ENCODE results near the gene ALG14.
A peak's percentile ranks its signal among the peaks of the same experiment; 100 is the strongest.
"Not testable (repeated sequence)": the region's sequence is repeated elsewhere in the genome, so short reads cannot be mapped to it uniquely, and the experiment has no call there.

The ALG14 gene

DNA sequence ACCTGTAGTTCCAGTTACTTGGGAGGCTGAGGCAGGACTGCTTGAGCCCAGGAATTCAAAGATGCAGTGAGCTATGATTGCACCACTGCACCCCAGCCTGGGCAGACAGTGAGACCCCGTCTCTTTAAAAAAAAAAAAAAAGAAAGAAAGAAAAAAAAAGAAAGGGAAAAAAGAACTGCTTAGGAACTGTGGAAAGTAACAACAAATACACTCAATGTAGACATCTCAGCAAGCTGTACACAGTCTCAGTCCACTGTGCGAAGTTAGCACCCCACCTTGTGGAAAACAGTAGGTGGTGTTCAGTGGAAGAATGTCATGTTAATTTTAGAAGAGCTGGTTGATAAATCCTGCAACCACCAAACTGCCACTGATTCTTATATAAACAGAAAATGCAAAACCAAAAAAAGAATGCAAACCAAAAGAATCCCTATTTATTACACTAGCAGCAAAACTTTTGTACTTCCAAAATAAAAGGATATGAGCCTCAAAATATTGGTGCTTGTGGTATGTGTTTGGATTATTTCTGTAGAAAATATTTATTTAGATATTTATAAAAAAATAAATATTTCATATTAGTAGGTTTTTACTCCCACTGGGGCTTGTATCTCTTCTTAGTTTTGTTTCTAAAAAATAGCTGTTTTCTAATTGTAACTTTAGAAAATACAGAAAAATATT lies 31.1 kb downstream of the ALG14 start:
- DNase-seq (ENCODE audit: low spot score) = peak; percentile 61

DNA sequence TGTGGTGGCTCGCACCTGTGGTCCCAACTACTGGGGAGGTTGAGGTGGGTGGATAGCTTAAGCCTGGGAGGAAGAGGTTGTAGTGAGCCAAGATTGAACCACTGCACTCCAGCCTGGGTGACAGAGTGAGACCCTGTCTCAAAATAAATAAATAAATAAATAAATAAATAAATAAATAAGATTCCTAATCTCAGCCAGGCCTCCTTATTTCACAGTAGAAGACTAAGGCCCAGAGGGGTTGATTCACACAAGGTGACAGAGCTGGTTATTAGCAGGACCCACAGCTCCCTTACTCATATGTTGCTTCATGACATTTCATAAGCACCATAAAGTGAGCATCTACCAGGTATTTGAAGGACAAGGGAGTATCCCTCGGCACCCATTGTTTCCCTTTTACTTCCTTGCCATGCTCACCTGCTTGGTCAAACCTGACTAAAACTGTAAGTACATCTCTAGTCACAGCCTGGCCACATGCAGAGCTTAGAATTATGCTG lies 32.7 kb downstream of the ALG14 start:
- no peak for DNase-seq (ENCODE audit: low spot score)

DNA sequence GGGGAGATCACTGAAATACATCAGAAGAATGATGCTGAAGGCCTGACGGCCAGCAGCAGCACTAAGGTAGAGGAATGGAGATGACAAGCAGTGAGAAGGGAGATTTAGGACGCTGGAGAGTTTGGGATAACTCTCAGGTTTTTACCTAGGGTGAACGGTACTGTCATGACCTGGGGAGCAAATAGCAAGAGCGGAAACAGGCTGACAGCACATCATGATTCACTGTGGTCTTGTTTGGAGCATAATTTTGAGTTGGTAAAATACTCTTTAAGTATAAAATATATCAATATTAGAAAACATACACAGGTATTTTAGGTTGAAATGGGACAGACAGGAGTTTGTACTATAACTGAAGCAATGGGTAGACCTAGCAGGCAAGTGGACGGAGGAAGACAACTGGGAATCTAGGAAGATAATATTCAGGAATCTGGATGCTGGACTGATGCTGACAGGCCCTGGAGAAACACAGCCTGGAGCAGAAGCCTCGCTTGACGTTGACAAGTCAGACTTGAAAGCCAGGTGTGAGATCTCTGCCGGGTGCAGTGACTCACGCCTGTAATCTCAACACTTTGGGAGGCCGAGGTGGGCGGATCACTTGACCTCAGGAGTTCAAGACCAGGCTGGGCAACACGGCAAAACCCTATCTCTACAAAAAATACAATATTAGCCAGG lies 33.3 kb downstream of the ALG14 start:
- no peak for DNase-seq (ENCODE audit: low spot score)

DNA sequence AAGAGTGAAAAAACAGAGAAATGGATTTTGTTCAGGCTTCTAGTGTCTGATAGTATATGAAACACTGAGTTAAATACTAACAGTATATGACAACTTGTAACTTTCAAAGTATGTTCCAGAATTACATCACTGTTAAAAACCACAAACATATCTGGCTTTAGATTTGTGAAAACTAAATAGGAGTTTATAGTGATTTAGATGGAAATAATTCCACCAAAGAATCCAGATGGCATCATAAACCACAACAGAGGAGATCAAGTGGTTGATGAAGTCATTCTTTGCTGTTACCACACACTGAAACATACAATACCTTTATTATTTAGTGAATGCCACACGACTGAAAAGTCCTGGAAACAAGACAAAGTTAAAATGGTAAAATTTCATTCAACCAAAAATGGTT lies 37.2 kb downstream of the ALG14 start:
- no peak for DNase-seq (ENCODE audit: low spot score)

DNA sequence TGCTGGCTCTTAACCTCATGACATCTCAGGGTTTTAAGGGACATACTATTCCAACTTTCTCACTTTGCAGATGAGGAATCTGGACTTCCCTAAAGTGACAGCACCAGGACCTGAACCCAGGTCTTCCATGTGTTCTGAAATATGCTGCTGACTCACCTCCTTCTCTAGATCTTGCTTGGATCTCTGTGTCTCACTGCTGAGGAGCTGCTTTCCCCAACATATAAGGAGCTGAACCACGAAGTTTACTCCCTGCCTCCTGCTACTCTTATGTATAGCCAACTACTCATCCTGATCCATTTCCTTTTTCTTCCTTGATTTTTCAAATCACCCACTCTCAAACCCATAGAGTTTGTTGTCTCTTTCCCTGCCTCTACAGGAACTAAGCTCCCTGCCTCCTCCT lies 38.2 kb downstream of the ALG14 start:
- no peak for DNase-seq (ENCODE audit: low spot score)

DNA sequence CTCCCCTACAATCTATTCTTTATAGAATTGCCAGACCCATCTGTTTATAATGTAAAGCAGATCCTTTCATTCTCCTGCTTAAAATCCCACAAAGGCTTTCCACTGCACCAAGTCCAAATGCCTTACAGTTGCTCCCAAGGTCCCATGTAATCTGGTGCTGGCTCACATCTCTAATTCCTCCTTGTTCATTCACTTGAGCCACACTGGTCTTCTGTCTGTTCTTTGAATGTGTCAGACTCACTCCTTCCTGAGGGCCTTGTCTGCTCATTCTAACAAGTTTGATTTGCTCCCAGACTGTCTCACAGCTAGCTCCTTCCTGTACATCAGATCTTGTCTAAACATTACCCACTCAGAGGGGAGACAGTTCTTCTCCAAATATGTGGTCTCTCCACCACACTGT lies 38.9 kb downstream of the ALG14 start:
- no peak for DNase-seq (ENCODE audit: low spot score)

DNA sequence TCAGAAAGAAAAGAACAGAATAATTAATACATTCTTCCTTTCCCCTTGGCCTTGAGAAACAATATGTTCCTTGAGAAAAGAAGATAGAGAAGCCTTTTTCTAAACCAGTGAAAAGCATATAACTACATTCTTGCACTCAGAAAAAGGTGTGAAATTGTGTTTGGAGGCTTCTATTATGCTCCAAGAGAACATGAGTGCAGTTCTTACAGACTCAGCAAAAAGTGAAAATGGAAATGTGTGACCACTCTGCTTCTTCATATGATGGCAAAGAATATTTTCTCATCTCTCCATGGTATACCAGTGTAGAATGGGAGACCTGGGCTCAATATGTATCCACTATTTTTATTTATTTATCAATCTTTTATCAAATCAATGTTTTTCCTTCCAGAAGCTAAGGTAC lies 43.2 kb downstream of the ALG14 start:
- no peak for DNase-seq (ENCODE audit: low spot score)

DNA sequence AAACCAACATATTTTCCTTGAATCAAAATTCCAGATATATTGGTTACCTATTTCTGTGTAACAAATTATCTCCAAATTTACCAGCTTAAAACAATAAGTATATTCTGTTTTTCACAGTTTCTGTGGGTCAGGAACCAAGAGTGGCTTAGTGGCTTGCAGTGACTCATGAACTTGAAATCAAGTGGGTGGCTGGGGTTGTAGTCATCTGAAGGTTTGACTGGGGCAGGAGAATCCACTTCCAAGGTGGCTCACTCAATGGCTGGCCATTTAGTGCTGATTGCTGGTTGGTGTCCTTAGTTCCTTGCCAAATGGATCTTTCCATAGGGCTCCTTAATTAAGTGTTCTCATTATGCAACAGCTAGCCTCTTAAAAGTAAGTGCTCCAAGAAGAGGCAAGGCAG lies 43.8 kb downstream of the ALG14 start:
- DNase-seq (ENCODE audit: low spot score) = no peak

DNA sequence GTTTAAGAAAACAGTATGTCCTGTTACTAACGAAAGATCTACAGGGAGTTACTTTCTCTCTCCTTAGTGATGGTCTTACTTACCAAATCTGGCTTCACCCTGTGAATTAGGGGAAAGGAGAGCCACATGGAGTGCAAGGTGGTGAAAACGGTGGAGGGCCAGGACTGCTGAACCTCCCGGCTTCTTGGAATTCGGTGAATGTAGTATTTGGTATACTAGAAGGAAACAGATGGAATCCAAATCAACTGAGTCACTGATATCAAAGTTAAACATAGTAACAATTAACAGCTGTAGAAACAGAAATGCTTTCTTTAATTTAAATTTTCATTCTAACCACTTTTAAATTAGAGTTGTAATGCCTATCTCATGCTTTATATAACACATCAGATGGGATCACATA lies 45.7 kb downstream of the ALG14 start:
- no peak for DNase-seq (ENCODE audit: low spot score)

DNA sequence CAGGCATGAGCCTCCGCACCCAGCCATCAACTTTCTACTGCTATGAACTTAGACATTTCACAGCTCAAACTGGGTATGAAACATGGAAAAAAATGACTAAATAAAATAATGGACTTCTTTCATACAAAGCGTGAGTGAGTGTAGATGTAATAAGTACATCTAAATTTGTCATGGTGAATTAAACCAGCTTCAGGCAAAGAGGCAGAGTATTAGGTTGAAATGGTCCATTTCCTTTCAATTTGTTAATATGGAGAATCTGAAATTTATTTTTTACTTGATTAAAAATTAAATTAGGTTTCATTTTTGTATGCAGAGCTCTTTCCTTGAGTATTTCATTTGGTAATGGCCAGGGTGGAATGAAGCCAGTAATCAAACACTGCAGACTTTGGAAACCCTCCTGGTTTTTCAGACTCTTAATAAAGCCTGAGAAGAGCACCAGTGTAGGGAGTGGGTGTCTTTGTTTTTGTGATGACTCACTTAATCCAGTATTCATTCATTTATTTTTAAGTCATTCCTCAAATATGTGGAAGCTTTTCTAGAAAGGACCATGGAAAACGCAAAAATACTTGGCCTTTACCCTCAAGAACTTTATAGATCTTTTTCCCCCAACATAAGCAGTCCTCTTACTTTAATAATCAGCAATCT lies 49.2 kb downstream of the ALG14 start:
- DNase-seq (ENCODE audit: low spot score) = no peak

DNA sequence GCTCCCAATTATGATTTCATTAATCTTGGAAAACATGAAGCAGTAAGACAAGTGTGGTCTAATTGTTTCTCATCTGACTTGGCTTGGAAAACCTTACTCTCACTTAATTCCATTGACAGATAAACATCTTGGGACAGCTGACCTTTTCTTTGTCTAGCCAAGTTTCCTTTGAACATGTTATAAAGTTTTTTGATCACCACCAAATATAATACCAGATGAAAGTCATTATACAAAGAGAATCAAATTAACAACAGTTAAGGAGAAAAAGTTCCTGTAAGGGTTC lies 50.2 kb downstream of the ALG14 start:
- DNase-seq (ENCODE audit: low spot score) = no peak

DNA sequence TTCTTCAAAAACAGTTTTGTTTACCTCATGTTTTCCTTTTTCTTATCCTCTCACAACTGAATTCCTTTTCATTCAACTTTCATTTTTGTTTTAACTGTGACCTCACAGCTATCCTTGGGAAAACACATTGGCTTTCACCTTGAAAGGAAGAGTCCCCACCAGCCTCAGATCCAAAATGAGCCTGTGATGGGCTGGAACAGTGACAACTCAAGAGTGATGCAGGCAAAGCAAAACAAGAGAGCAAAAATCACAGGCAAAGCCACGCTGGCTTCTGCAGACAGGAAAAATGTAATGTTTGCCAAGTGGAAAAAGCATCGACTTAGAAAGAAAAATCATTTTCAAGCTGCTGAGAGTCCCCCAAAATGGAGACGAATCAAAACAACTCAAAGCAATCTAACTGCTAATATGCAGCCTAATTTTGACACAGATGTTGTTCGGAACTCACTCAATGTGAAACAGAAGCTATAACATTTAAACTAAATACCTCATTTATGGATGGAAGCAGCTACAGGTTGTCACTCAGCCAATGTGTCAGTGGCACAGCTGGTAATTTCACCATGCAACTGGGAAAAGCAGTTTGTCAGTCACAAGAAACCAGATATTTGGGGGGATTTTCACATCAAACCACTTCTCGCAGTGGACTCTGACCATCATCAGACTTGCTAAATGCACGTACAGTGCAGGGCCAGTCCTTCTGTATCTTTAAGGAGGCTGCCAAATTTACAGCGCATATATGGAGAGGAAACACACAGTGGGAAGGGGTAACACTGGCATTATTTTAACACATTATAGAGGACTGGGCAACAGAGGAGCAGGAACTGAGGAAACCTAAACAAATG lies 50.7 kb downstream of the ALG14 start:
- DNase-seq (ENCODE audit: low spot score) = no peak

DNA sequence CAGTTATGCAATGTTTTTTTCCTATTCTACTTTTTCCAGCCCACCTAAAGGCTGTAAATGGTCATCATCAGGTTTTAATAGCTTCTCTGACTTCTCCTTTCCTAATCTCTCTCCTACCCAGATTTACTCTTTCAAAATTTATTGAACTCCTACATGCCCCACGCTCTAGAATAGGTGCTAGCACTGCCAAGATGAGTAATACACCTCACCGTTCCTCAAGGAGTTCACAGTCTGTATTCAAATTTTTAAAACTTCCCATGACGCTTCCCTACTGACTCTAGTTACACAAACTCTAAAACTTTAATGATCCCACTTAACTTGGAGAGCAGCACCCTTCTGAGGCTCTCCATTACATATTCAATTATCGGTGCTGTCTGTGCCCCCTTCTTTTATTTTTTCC lies 51.6 kb downstream of the ALG14 start:
- no peak for DNase-seq (ENCODE audit: low spot score)

DNA sequence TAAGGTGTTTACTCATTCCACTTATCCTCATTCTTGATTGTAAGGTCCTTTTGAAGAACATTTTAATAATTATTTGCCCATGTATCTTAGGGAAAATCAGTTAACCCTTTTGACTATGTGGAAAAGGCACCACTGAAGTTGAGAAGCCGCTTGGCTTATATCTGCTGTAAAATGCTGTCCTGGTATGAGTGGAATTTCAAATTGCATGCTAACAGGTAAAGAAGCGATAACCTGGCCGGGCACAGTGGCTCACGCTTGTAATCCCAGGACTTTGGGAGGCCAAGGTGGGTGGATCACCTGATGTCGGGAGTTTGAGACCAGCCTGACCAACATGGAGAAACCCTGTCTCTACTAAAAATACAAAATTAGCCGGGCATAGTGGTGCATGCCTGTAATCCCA lies 53.3 kb downstream of the ALG14 start:
- not testable (repeated sequence) for DNase-seq (ENCODE audit: low spot score)

DNA sequence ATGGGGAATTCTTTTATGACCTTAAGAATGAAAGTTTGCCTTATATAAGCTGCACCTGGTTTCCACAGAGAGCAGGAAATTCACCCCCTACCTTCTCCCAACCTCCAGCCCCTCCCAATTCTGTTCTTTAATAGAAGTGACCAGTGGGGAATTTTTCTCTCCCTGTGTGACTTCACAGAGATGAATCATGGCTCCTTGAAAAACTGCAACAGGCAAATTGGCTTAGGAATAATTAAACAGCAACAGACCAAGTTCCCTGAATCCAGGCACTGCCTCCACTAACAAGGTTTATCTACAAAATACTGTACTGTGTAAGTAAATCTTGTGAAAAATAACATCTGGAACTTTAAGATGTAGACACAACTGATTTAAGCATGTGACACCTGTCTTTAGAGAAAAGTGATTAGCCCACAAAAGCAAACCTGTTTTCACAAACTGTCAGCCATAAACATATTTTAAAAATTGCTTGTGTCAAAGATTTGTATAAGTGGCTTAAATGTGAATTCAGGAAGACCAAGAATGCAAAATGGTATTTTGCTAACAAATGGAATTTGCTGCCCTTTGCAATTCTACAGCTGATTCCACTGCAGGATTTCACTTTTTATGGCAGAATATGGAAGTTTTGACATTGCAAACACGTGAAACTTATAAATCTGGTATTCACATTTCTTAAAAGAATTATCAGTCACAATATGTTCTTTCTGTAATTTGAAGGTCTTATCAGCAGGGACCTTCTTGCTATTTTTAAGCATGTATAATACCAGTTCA lies 54.0 kb downstream of the ALG14 start:
- no peak for DNase-seq (ENCODE audit: low spot score)

DNA sequence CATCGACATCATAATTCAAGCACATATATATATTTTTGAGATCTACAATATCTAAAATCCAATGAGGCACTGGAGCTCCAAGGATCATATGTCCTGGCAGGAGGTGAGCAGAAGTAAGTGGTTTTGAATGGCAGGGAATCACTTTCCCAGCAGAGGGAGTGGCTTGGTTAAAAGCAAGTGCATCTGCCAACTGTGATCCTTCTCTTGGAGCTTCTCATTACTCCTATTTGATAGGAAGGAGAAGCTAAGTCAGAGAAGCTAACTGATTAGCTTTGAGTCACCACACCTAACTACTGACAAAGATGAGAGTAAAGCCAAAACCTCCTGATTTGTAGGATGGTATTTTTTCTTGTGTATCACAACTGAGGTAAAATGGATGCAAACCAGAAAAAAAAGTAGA lies 55.0 kb downstream of the ALG14 start:
- no peak for DNase-seq (ENCODE audit: low spot score)

DNA sequence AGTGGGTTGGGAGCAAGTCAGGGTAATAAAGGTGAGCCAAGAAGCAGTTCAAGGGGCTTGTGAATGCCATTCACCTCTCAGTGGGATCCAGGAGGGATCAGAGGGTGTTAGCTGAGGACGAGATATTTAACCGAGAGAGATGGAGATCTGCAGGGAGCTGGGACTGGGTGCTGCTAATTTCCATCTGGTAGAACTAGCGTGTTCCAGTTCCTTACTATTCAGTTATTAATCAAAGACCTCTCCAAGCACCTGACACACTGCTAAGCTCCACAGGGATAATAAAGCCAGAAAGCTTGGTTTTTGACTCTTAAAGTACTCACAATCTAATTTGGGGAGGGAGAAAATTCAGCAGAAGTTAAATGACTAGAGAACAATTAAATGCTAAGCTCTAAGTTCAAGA lies 57.7 kb downstream of the ALG14 start:
- no peak for DNase-seq (ENCODE audit: low spot score)

DNA sequence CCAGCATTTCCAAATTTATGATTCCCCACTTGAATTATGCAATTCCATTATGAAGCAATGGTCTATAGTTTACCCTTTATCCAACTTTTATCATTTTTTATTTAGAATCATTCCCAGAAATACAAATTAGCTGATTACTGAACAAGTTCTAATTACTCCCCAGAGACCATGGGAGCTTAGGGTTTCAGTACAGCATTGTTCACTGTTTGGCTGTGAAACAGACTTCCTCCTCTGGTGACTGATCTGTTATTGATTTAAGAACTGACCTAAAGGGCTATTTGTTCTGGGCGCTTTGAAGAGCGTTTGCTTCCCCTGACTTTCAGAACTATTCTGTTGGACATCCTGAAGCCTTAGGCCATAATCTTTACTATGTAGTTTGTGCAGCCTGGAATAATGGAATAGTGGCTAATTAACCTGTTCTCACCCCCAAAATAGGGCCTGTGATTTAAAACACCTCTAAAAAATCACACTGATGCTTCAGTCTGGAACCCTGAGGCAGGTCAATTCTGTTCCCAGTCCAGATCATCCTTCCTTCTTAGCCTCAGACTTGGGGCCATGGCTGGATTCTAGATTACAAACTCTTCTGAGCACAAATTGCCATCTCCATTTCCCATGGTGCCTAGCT lies 58.7 kb downstream of the ALG14 start:
- DNase-seq (ENCODE audit: low spot score) = no peak

DNA sequence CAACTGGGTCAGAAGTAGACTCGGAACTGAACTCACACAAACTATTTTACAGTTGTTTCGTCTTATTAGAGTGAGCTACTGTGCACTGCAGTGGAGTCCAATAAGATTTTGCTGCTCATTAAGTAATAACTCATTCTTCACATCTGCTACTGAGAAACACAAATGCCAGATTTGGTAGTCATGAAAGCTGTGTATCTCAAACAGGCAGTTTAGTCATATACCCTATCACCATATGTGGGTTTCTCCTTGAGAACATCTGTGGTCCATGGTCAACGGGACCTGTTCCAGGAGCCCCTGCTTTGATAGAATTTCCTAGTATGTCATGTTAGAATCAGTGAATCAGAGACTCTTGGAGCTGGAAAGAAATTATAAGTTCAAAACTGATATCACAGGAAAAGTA lies 60.4 kb downstream of the ALG14 start:
- DNase-seq (ENCODE audit: low spot score) = no peak

DNA sequence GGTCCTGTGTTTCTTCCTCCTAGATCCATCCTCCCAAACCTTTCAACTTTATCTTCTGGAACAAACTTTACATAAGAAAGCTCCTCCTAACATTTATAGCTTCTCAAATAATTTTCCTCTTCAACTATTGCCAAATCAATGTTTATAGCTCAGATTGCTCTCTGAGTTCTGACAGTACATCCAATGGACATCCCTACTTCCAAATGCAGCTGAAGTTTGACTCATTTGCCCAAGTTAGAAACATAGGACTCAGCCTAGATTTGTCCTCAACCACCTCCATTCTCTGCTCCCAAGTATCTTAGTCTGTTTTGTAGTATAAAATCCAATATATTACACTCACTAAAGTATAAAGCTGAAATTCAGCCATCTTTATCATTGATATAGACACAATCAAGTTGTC lies 62.6 kb downstream of the ALG14 start:
- DNase-seq (ENCODE audit: low spot score) = no peak

DNA sequence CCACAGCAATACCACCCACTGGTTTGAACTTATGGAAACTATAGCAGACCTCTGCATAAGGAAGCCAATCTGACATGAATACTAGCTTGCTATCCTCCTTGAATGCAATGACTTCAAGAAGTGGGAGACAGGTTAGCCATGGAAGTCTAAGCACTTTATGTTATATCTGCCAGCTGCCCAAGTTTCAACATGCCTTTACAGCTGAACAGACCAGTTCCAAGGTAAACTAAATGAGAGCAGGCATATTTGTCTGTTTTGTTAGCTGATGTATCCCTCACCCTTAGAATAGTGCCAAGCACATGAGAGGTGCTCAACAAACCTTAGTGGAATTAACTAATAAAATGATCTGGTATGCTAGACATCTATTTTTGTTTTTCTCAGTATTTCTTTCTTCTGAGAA lies 65.1 kb downstream of the ALG14 start:
- no peak for DNase-seq (ENCODE audit: low spot score)

DNA sequence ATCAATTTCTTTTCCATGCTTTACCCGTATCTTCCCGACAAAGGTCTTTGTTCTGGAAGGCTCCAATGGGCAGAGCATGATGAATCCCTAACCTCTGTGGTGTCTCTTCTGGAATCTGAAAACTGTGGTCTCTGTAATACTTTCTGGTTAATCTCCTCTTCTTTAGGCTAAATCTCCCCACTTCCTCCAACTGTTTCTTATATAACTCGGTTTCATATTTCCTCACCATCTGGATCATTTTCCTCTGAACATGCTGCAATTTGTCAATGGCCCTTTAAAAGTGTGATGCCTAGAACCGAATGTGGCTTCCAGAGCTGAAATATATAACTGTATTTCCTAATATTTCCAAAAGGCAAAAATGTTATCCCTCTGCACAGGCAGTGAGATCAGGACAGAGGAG lies 66.1 kb downstream of the ALG14 start:
- DNase-seq (ENCODE audit: low spot score) = no peak

Measured in hematopoietic multipotent progenitor cell treated with erythropoietin and hydrocortisone succinate and interleukin-3 and kit ligand, for 15 days (in vitro differentiated cells).